Small intestine (tissue), 7 donors: ENCODE data around the gene KPTN. TPM values are rescaled to one million over a fixed set of nuclear protein-coding genes. Genes with fewer than 3 reads are reported as not detected.
A peak's percentile ranks its signal among the peaks of the same experiment; 100 is the strongest.

Source experiments
- DNase-seq, 2 donors: peaks; one replicate each; pipeline versions ENCODE4 v3.0.0 to v3.0.0-alpha.2; 2013
- FAIRE-seq: peaks from 2 replicates; lab custom pipeline; 2012; peaks lifted over from hg19 to GRCh38; lab: Jason Lieb, UNC
- H3K27ac ChIP-seq, 3 donors: one replicate each; pipeline ENCODE4 v1.5.1; 2013; ENCODE audit warnings: low read length in 2 of 3, mild to moderate bottlenecking in 2 of 3, control low read depth in 1 of 3, inconsistent platforms in 1 of 3, low read depth in 1 of 3, moderate library complexity in 1 of 3
- H3K27me3 ChIP-seq, 3 donors: one replicate each; pipeline ENCODE4 v1.6.1; 2013; ENCODE audit warnings: low read length in 3 of 3, inconsistent platforms in 1 of 3; ENCODE audit not compliant: control insufficient read depth in 3 of 3, insufficient read depth in 3 of 3
- H3K36me3 ChIP-seq, 3 donors: one replicate each; pipeline ENCODE4 v1.6.1; 2013; ENCODE audit warnings: low read length in 3 of 3, inconsistent platforms in 1 of 3, low read depth in 1 of 3, mild to moderate bottlenecking in 1 of 3, moderate library complexity in 1 of 3; ENCODE audit not compliant: control insufficient read depth in 3 of 3, insufficient read depth in 2 of 3
- H3K4me1 ChIP-seq, 3 donors: one replicate each; pipeline ENCODE4 v1.6.1; 2013; ENCODE audit warnings: low read length in 2 of 3, inconsistent platforms in 1 of 3, low read depth in 1 of 3, mild to moderate bottlenecking in 1 of 3, moderate library complexity in 1 of 3; ENCODE audit not compliant: control insufficient read depth in 3 of 3, insufficient read depth in 2 of 3
- H3K4me3 ChIP-seq, 3 donors: one replicate each; pipeline ENCODE4 v1.5.1; 2013; ENCODE audit warnings: low read length in 3 of 3, control low read depth in 1 of 3, inconsistent platforms in 1 of 3, low read depth in 1 of 3, mild to moderate bottlenecking in 1 of 3, moderate library complexity in 1 of 3
- H3K9me3 ChIP-seq, 2 donors: one replicate each; pipeline ENCODE4 v1.6.1; 2013; ENCODE audit warnings: low read depth in 1 of 2, low read length in 1 of 2; ENCODE audit not compliant: control insufficient read depth in 2 of 2, insufficient read depth in 1 of 2
- WGBS, 3 donors: extraction: QIAGEN DNeasy Blood & Tissue Kit; methylation state at CpG; one replicate each; pipeline ENCODE4 v1.1.7; 2013; 5-methylcytosine and 5-hydroxymethylcytosine counted together
- polyA plus RNA-seq, 4 donors: library from polyadenylated mRNA; stranded (reverse) in 3 of 4; unstranded in 1 of 4; fragments of 200-250 nt in 3 of 4; fragments of 120-200 nt in 1 of 4; gene quantifications; one replicate each; pipeline versions ENCODE4 v1.2.1 to v1.2.3, GENCODE V29; 2013
- donor health status: healthy with polysubstance abuse.
- donor health status: control.
- donor health status: control.
- donor health status: Bipolar disorder and iron deficiency.
- donor health status: healthy.

Gene KPTN
- polyA plus RNA-seq, 4 donors: 6.3 to 42.7 (median 27.4) TPM

DNA sequence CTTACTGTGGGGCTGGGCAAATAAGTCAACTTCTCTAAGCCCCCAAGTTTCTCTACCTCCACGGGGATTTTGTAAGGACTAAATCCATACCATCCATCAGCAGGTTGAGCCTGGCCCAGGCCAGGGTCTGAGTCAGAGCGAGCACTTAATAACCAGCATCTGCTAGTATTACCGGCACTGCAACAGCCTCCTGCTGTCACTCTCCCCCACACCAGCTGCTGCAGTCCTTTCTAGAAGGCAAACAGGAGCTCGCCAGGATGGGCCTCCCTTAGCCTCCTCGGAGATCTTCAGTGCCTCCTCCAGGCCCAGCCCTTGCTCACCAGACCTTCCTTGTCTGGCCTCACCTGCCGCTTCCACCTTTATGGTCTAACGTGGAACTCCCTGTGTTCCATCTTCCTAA lies 27.7 kb upstream of the KPTN start:
- peaks cover 2 to 57% (median 13%) of the 10 kb centered on the region in 3 donors for H3K4me1 ChIP-seq
- FAIRE-seq (no peak), DNase-seq (no peak)
- H3K36me3 ChIP-seq: peaks cover 0 to 44% (median 0%) of the 10 kb centered on the region in 3 donors
- WGBS, 3 donors: 66 to 77% (median 69%) methylated on average over 7 of the region's 7 CpGs
- H3K9me3 ChIP-seq: no peaks in the 10 kb centered on the region
- no peaks in the 10 kb centered on the region for H3K27me3 ChIP-seq
- peak overlapping the region in 2 of 3 donors; percentile 87 to 96 for H3K27ac ChIP-seq
- H3K4me3 ChIP-seq: peak overlapping the region in 1 of 3 donors; percentile 88

GRCh38 chr19:47511128-47511517 lies 27.1 kb upstream of the KPTN start:
- H3K4me1 ChIP-seq: peaks cover 2 to 61% (median 11%) of the 10 kb centered on the region in 3 donors

GRCh38 chr19:47510516-47511127 lies 26.6 kb upstream of the KPTN start:
- WGBS, 3 donors: 79 to 82% (median 81%) methylated on average over 12 of the region's 12 CpGs

More at GRCh38 chr19:47511128-47511517, 27.1 kb upstream of the KPTN start:
- no peak for DNase-seq
- no peak for FAIRE-seq
- Histone ChIP-seq H3K9me3 (no peaks in the 10 kb centered on the region), H3K27ac (peak overlapping the region in 2 of 3 donors; percentile 33 to 96), H3K27me3 (no peaks in the 10 kb centered on the region), H3K36me3 (peaks cover 0 to 49% (median 0%) of the 10 kb centered on the region in 3 donors), H3K4me3 (no peak overlapping the region)
- 80 to 92% (median 82%) methylated on average over 6 of the region's 6 CpGs for WGBS, 3 donors

GRCh38 chr19:47509973-47510372 lies 26.0 kb upstream of the KPTN start:
- H3K36me3 ChIP-seq: peaks cover 0 to 59% (median 2%) of the 10 kb centered on the region in 3 donors
- no peak for FAIRE-seq
- H3K27ac ChIP-seq: no peak overlapping the region
- WGBS, 3 donors: 75 to 86% (median 85%) methylated on average over 8 of the region's 8 CpGs
- H3K4me3 ChIP-seq: no peak overlapping the region
- H3K27me3 ChIP-seq: no peaks in the 10 kb centered on the region
- H3K9me3 ChIP-seq: no peaks in the 10 kb centered on the region
- peaks cover 2 to 57% (median 10%) of the 10 kb centered on the region in 3 donors for H3K4me1 ChIP-seq
- DNase-seq: no peak

More at GRCh38 chr19:47510516-47511127, 26.6 kb upstream of the KPTN start:
- no peaks in the 10 kb centered on the region for H3K27me3 ChIP-seq
- H3K4me1 ChIP-seq: peaks cover 2 to 57% (median 10%) of the 10 kb centered on the region in 3 donors
- FAIRE-seq (no peak), DNase-seq (no peak)
- H3K27ac ChIP-seq: peak overlapping the region in 1 of 3 donors; percentile 96
- H3K36me3 ChIP-seq: peaks cover 0 to 53% (median 2%) of the 10 kb centered on the region in 3 donors
- no peak overlapping the region for H3K4me3 ChIP-seq
- no peaks in the 10 kb centered on the region for H3K9me3 ChIP-seq

DNA sequence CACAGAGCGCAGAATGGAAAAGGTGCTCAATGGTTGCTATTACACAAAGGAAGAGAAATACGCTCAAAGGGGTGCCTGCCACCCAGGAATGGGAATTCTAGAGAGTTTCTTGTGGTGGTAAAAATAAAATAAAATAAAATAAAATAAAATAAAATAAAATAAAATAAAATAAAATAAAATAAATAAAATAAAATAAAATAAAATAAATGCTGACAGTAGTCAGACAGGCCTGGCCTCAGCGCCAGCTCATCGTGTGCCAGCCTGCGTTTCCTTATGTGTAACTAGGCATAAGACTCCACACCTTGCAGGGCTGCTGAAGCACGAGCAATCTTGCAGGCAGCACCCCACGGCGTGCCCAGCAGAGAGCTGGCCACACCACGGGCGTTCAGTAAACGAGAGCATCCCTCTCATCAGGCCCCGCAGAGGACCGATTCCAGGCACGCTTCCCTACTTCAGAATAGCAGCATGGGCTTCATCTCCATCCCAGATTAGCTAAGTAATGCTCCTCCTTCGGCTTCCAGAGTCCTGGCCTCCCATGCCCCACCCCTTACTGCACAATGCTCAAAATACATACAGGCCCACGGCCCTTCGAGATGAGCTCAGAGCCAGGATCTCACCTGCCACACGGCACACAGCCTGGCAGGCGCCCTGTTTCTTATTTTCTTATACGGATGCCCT lies 25.3 kb upstream of the KPTN start:
- H3K4me1 ChIP-seq: peaks cover 2 to 57% (median 10%) of the 10 kb centered on the region in 3 donors
- H3K27ac ChIP-seq: no peak overlapping the region
- no peak overlapping the region for H3K4me3 ChIP-seq
- FAIRE-seq: no peak
- no peak for DNase-seq
- H3K27me3 ChIP-seq: no peaks in the 10 kb centered on the region
- peaks cover 0 to 59% (median 2%) of the 10 kb centered on the region in 3 donors for H3K36me3 ChIP-seq
- no peaks in the 10 kb centered on the region for H3K9me3 ChIP-seq
- WGBS, 3 donors: 86 to 91% (median 89%) methylated on average over 20 of the region's 20 CpGs

GRCh38 chr19:47508721-47509120 lies 24.7 kb upstream of the KPTN start:
- Histone ChIP-seq H3K36me3 (peaks cover 2 to 63% (median 3%) of the 10 kb centered on the region in 3 donors), H3K27ac (no peak overlapping the region), H3K27me3 (no peaks in the 10 kb centered on the region), H3K4me3 (no peak overlapping the region), H3K4me1 (peaks cover 2 to 57% (median 10%) of the 10 kb centered on the region in 3 donors), H3K9me3 (no peaks in the 10 kb centered on the region)
- 90 to 96% (median 93%) methylated on average over 5 of the region's 5 CpGs for WGBS, 3 donors
- DNase-seq: no peak
- FAIRE-seq: no peak

GRCh38 chr19:47507924-47508553 lies 24.0 kb upstream of the KPTN start:
- FAIRE-seq (no peak), DNase-seq (no peak)
- Histone ChIP-seq H3K4me3 (no peak overlapping the region), H3K27ac (peak overlapping the region in 1 of 3 donors; percentile 85), H3K4me1 (peaks cover 2 to 50% (median 5%) of the 10 kb centered on the region in 3 donors), H3K27me3 (no peaks in the 10 kb centered on the region), H3K9me3 (no peaks in the 10 kb centered on the region), H3K36me3 (peaks cover 6 to 70% (median 8%) of the 10 kb centered on the region in 3 donors)
- 76 to 87% (median 85%) methylated on average over 11 of the region's 11 CpGs for WGBS, 3 donors

GRCh38 chr19:47507012-47507411 lies 23.0 kb upstream of the KPTN start:
- no peak overlapping the region for H3K4me3 ChIP-seq
- peak overlapping the region in 1 of 3 donors; percentile 85 for H3K27ac ChIP-seq
- H3K4me1 ChIP-seq: peaks cover 0 to 39% (median 0%) of the 10 kb centered on the region in 3 donors
- DNase-seq (peak in 1 of 2 donors; percentile 83), FAIRE-seq (no peak)
- 56 to 72% (median 67%) methylated on average over 6 of the region's 6 CpGs for whole genome bisulfite sequencing, 3 donors
- H3K9me3 ChIP-seq: no peaks in the 10 kb centered on the region
- H3K36me3 ChIP-seq: peaks cover 6 to 75% (median 12%) of the 10 kb centered on the region in 3 donors
- H3K27me3 ChIP-seq: no peaks in the 10 kb centered on the region
